ENCODE data around the gene F11R.
"Not testable (repeated sequence)": the region's sequence is repeated elsewhere in the genome, so short reads cannot be mapped to it uniquely, and the experiment has no call there.

DNA sequence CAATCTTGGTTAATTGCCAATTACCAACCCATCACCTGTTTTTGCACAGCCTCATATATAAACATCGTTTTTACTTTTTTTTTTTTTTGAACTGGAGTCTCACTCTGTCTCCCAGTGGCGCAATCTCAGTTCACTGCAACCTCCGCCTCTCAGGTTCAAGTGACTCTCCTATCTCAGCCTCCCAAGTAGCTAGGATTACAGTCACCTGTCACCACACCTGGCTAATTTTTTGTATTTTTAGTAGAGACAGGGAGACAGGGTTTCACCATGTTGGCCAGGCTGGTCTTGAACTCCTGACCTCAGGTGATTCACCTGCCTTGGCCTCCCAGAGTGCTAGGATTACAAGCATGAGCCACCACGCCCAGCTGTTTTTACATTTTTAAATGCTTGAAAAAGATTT, 28.9 kb downstream of the F11R start:
- not testable (repeated sequence) for TF ChIP-seq EZH2 (IDR thresholded peaks at IDR 0.05; ENCODE audit: low read length, missing control alignments)
- TF ChIP-seq, protein P1, sequence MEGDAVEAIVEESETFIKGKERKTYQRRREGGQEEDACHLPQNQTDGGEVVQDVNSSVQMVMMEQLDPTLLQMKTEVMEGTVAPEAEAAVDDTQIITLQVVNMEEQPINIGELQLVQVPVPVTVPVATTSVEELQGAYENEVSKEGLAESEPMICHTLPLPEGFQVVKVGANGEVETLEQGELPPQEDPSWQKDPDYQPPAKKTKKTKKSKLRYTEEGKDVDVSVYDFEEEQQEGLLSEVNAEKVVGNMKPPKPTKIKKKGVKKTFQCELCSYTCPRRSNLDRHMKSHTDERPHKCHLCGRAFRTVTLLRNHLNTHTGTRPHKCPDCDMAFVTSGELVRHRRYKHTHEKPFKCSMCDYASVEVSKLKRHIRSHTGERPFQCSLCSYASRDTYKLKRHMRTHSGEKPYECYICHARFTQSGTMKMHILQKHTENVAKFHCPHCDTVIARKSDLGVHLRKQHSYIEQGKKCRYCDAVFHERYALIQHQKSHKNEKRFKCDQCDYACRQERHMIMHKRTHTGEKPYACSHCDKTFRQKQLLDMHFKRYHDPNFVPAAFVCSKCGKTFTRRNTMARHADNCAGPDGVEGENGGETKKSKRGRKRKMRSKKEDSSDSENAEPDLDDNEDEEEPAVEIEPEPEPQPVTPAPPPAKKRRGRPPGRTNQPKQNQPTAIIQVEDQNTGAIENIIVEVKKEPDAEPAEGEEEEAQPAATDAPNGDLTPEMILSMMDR (conservative IDR thresholded peaks at IDR 0.05 in 1 of 2, IDR thresholded peaks at IDR 0.05 in 1 of 2; ENCODE audit: low read depth in 1 of 2, low read length in 2 of 2) = not testable (repeated sequence)

All from fibroblast of lung (primary cell).